GM21717 (cell line): Measurements from ENCODE around the gene GYS1.
"Not testable (repeated sequence)": the region's sequence is repeated elsewhere in the genome, so short reads cannot be mapped to it uniquely, and the experiment has no call there.

ENCODE experiments used
- ATAC-seq: cut with Tn5 transposase; IDR thresholded peaks from one replicate; pipeline ENCODE4 v1.9.1; 2021; ENCODE audit warnings: mild to moderate bottlenecking, moderate library complexity; ENCODE audit not compliant: unreplicated experiment

GYS1 gene

GRCh38 chr19:49018388-49019241, 25.5 kb upstream of the GYS1 start:
- ATAC-seq, result not testable (repeated sequence)

DNA sequence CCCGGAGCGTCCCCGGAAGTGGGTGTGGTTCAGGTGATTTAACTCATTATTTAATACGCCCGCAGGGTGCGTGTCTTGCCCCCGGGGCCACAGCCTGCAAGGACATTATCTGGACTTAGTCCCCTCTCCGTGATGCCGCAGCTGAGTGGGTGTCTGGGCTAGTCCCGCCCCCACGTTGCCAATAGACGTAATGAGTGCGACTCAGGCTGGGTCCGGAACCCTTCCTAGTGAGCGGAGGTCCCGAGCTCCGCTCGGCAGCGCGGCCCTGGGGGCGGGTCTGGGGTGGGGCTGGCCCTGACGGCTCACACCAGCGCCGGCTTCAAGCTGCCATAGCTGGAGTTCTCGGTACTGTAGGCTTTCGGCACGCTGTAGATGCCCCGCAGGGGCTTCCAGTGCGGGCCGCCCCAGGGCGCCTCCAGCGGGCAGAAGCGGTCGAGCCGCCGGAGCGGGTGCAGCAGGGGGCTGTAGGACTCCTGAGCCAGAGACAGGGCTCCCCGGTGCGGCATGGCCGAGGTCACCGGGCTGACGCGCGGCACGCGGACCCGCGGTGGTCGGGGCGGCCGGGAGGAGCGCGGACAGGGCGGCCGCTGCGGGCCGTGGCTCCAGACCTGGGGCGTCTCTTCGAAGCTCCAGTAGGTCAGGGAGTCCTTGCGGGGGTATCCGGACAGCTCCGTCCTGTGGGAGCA, 24.7 kb upstream of the GYS1 start:
- ATAC-seq, result no peak

DNA sequence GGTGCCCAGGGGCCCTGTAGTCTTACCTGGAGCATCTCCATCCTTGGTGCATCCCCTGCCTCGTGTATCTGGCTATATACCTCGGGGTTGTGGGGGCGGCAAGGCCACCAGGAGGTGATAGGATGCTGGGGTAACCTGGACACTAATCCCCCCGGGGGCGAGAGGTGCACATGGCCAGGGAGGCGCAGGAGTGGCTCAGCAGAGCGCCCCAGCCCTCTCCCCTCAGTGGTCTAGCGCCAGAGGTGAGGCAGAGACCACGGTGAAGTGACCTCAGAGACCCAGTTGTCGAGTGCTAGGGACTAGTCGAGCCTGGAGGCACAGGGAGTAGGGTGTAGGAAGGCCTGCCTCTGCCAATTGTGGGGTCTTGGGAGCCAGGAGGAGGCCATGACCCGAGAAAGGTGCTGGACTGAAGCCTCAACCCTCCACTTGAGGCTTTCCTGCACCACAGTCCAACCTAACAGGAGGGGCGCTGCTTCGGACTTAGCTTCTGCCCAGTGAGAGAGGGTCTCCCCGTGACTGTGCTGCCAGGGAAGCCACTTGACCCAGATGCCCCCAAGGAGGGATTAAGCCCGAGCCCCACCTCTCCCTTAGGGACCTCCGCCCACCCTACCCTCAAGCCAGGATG, 24.0 kb upstream of the GYS1 start, which contains the start of gene LHB:
Gene LHB (minus strand): TSS at position 51 of the 625 bp plus-strand sequence. CDS start 10 bp downstream, at position 41.
- no peak for ATAC-seq

GRCh38 chr19:49016067-49016839, 23.1 kb upstream of the GYS1 start:
- ATAC-seq, result no peak

GRCh38 chr19:49014870-49015255, 21.8 kb upstream of the GYS1 start:
- ATAC-seq, result no peak

DNA sequence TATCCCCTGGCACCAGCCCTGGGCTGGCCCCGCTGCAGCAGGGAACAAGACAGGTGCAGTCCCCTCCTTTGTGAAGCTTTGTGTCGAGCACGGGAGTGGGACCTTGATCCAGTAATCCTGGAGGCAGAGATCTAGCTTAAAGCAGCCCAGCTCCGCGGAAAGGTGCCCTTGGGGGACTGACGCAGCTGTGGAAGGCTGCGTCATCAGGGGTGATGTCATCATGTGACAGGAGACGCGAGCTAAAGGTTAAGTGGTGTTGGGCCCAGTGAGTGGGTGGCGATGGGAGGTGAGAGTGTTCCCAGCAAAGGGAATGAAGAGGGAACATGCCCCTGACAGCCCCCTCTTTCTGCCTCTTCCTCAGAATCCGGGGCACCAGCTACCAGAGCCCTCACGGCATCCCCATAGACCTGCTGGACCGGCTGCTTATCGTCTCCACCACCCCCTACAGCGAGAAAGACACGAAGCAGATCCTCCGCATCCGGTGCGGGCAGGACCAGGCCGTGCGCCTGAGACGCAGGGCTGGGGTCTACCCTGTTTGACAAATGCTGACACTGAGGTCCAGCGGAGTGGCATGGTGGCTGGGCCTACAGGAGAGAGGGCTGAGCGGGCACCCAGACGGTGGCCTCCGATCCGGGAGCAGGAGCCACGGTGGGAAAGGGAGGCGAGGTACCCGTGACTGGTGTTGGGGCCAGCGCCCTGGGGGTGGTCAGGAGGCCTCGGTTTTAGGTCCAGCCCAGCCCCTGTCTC, 21.2 kb upstream of the GYS1 start:
- ATAC-seq, result no peak

- ATAC-seq, result no peak
Observed at GRCh38 chr19:49011194-49011593, 18.1 kb upstream of the GYS1 start.

DNA sequence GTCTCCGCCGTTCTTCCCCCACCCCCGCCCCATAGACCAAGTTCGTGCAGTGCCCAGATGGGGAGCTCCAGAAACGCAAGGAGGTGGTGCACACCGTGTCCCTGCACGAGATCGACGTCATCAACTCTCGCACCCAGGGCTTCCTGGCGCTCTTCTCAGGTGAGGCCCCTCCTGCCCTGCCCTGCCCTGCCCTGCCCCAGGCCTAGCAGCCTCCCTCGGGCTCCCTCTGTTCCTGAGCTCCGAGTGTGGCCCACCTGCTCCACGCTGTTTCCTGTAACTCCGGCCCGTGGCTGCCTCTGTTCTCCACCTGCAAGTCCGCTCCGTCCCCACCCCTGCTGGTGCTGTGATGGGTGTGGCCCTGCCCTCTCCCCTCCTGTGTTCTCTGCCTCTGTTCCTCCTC, 17.3 kb upstream of the GYS1 start:
- no peak for ATAC-seq

- no peak for ATAC-seq
Observed at GRCh38 chr19:49009828-49010227, 16.7 kb upstream of the GYS1 start.

- no peak for ATAC-seq
Observed at GRCh38 chr19:49006905-49007304, 13.8 kb upstream of the GYS1 start.

- ATAC-seq, result no peak
Observed at GRCh38 chr19:49004964-49005614, 12.0 kb upstream of the GYS1 start.

DNA sequence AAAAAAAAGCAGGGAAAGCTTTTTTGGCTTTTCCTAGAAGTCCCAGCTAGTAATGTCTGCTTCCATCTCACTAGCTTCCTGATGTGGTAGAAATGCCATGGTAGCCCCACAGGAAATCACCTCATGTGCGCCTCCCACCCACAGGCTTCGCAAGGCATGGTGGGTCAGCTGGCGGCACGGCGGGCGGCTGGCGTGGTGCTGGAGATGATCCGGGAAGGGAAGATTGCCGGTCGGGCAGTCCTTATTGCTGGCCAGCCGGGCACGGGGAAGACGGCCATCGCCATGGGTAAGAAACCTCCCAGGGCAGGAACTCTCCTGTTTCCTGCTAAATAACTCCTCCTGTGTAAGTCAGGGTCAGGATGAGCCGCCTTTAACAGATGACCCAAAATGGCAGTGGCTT, 11.0 kb upstream of the GYS1 start:
- no peak for ATAC-seq

DNA sequence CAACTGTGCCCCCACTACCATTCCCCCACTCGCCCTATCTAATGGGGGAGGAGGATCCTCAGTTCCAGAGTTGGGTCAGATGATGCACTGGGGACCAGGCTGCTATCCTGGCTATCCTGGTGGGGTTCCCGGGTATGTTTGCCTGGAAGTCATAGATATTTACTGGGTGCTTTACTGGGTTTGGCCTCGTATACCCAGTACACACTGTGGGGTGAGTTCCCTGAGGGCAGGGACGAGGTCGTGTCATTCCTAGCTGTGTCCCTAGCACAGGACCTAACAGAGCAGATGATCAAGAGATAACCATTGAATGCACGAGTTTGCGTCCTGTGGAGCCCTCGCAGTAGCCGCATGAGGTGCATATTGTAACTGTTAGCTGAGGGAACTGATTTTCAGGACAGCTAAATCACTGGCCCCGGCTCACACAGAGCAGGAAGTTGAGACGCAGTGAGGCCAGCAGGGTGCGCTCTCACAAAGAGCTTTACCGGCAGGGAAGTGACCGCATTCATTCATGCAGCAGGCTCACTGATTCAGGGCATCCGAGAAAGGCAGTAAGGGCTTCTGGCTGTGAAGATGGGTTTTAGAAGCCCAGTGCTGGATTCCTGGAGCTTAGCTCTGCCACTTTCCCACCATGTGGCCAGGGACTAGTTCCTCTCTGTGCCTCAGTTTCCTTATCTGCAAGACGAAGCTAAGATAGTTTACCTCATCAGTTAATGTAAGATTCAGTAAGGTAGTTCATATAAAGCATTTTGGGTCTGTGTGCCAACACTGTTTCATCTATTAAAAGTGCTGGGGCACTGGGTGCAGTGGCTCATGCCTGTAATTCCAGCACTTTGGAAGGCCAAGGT, 6.6 kb upstream of the GYS1 start:
- no peak for ATAC-seq

GRCh38 chr19:48997972-48998371, 4.9 kb upstream of the GYS1 start:
- no peak for ATAC-seq

DNA sequence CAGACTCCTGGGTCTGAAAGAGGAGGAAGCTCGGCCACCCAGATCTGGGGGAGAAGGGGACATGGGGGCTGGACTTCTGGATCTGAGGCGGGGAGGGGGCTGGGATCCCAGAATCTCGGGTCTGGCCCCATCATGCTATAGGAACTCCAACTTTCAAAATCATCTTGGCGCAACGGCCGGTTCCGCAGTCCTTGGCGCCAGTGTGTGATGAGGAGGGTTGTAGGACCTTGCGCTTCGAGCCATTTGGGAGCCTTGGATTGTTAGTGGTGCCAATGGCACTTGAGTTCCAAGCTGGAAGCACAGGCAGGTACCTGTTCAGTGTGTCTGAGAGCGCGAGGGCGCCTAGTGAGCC, 902 bp upstream of the GYS1 start:
- no peak for ATAC-seq

- peak; percentile 2 for ATAC-seq
Observed at GRCh38 chr19:48992581-48993174, 431 bp downstream of the GYS1 start.

- no peak for ATAC-seq
Observed at GRCh38 chr19:48991873-48992580, 1.1 kb downstream of the GYS1 start.

GRCh38 chr19:48991011-48991609, 2.0 kb downstream of the GYS1 start:
- no peak for ATAC-seq
